Activated CD4-positive, alpha-beta T cell treated with anti-CD3 and anti-CD28 coated beads, Interleukin-2, amount 10 ng/mL, durations not matched to agents 24 days and 14 days (primary cell): Measurements from ENCODE around the gene C17orf50. TPM values are rescaled to one million over a fixed set of nuclear protein-coding genes. Genes with fewer than 3 reads are reported as not detected.

ENCODE experiments used
- DNase-seq: peaks from one replicate; pipeline ENCODE4 v3.0.0; 2022
- H3K27ac Mint-ChIP-seq: one replicate; pipeline ENCODE4 v1.8.0; 2022; ENCODE audit warnings: mild to moderate bottlenecking, mixed read lengths
- H3K27me3 Mint-ChIP-seq: one replicate; pipeline ENCODE4 v1.8.0; 2022; ENCODE audit warnings: mixed read lengths
- H3K36me3 Mint-ChIP-seq: one replicate; pipeline ENCODE4 v1.8.0; 2022; ENCODE audit warnings: low read depth, mild to moderate bottlenecking, mixed read lengths
- H3K4me1 Mint-ChIP-seq: one replicate; pipeline ENCODE4 v1.8.0; 2021; ENCODE audit warnings: mixed read lengths
- H3K4me3 Mint-ChIP-seq: one replicate; pipeline ENCODE4 v1.8.0; 2022; ENCODE audit warnings: mild to moderate bottlenecking, moderate library complexity, mixed read lengths
- H3K9me3 Mint-ChIP-seq: one replicate; pipeline ENCODE4 v1.8.0; 2021; ENCODE audit warnings: mixed read lengths
- intact Hi-C: fragments of 100-400 bp; cut with micrococcal nuclease; formaldehyde crosslinking; loops from one replicate; pipeline ENCODE4 v1.15.1; 2023
- total RNA-seq: library from RNA; stranded (reverse); gene quantifications from 2 replicates; pipeline ENCODE4 v1.2.3, GENCODE V29; 2022

Gene C17orf50
- total RNA-seq, 1 donor from 2014 or later = not detected

- peaks cover 48% of the 10 kb centered on the region for H3K4me1 Mint-ChIP-seq
- no peaks in the 10 kb centered on the region for H3K27me3 Mint-ChIP-seq
- peak; percentile 99 for DNase-seq
- no peaks in the 10 kb centered on the region for H3K9me3 Mint-ChIP-seq
- peak within 1 kb of the TSS; percentile 97 for H3K27ac Mint-ChIP-seq
- intact Hi-C loops = loop anchor here (1.0 to 10.0 kb wide), 3 partner anchors 45 to 564 kb away; partner anchors contain the start of genes SLFN12L and SLFN5
- peak within 1 kb of the TSS; percentile 99 for H3K4me3 Mint-ChIP-seq
- peaks cover 25% of the 10 kb centered on the region for H3K36me3 Mint-ChIP-seq
Measured at GRCh38 chr17:35808962-35809854, 48.5 kb downstream of the C17orf50 start, which contains the start of gene TAF15. TSS of gene TAF15 (plus strand) at chr17:35809484. CDS start at chr17:35809570, 86 bp downstream.

- Mint-ChIP-seq H3K4me3 (peak overlapping the region; percentile 99), H3K9me3 (no peaks in the 10 kb centered on the region), H3K27ac (peak overlapping the region; percentile 97), H3K36me3 (peaks cover 27% of the 10 kb centered on the region), H3K4me1 (peaks cover 49% of the 10 kb centered on the region), H3K27me3 (no peaks in the 10 kb centered on the region)
- intact Hi-C loops = loop anchor here (1.0 to 10.0 kb wide), 3 partner anchors 46 to 565 kb away; partner anchors contain the start of genes SLFN12L and SLFN5
- DNase-seq = no peak
Measured at GRCh38 chr17:35809855-35810461, 49.3 kb downstream of the C17orf50 start.

- H3K27ac Mint-ChIP-seq = no peak overlapping the region
- no peaks in the 10 kb centered on the region for H3K27me3 Mint-ChIP-seq
- no peaks in the 10 kb centered on the region for H3K9me3 Mint-ChIP-seq
- H3K4me1 Mint-ChIP-seq = peaks cover 54% of the 10 kb centered on the region
- peaks cover 34% of the 10 kb centered on the region for H3K36me3 Mint-ChIP-seq
- intact Hi-C loops = no loop called here
- H3K4me3 Mint-ChIP-seq = peak overlapping the region; percentile 26
- peak; percentile 51 for DNase-seq
Measured at GRCh38 chr17:35811759-35812158, 51.1 kb downstream of the C17orf50 start.

- no peak for DNase-seq
- intact Hi-C loops = no loop called here
- Mint-ChIP-seq H3K4me1 (peaks cover 50% of the 10 kb centered on the region), H3K27ac (no peak overlapping the region), H3K36me3 (peaks cover 37% of the 10 kb centered on the region), H3K9me3 (no peaks in the 10 kb centered on the region), H3K27me3 (no peaks in the 10 kb centered on the region), H3K4me3 (no peak overlapping the region)
Measured at GRCh38 chr17:35812456-35812855, 51.8 kb downstream of the C17orf50 start.

Other genes with a start within 250 kb of the C17orf50 start
- 43.1 and 44.8 TPM in 2 replicates for gene SLFN12L, start 223.2 kb upstream of the C17orf50 start, total RNA-seq
- gene SLFN14, start 200.1 kb upstream of the C17orf50 start, total RNA-seq = 0.07 TPM in 1 of 2 replicates, not detected in the other
- 4.5 and 4.8 TPM in 2 replicates for gene PEX12, start 182.3 kb upstream of the C17orf50 start, total RNA-seq
- 164 and 172 TPM in 2 replicates for gene AP2B1, start 173.6 kb upstream of the C17orf50 start, total RNA-seq
- 0.71 and 0.72 TPM in 2 replicates for gene RASL10B, start 29.2 kb upstream of the C17orf50 start, total RNA-seq
- gene GAS2L2, start 7.6 kb upstream of the C17orf50 start, total RNA-seq = not detected in 2 replicates
- gene MMP28, start 34.8 kb downstream of the C17orf50 start, total RNA-seq = not detected in 2 replicates
- gene TAF15, start 48.6 kb downstream of the C17orf50 start, total RNA-seq = 326 and 338 TPM in 2 replicates
- 0.14 TPM in 1 of 2 replicates, not detected in the other for gene HEATR9, start 108.0 kb downstream of the C17orf50 start, total RNA-seq
- gene CCL5, start 119.5 kb downstream of the C17orf50 start, total RNA-seq = 19.6 and 20.7 TPM in 2 replicates
- 2.6 and 2.9 TPM in 2 replicates for gene RDM1, start 169.9 kb downstream of the C17orf50 start, total RNA-seq
- not detected in 2 replicates for gene LYZL6, start 182.8 kb downstream of the C17orf50 start, total RNA-seq
- not detected in 2 replicates for gene CCL16, start 220.6 kb downstream of the C17orf50 start, total RNA-seq
- not detected in 2 replicates for gene CCL14, start 225.8 kb downstream of the C17orf50 start, total RNA-seq
- gene CCL15, start 240.7 kb downstream of the C17orf50 start, total RNA-seq = not detected in 2 replicates